GM13977 (cell line): ENCODE data around the gene ERC2.

Experiments
- DNase-seq: peaks from one replicate; pipeline ENCODE4 v3.0.0; 2012; ENCODE audit warnings: low spot score
- in situ Hi-C: fragments of 300-500 bp; cut with MboI; formaldehyde crosslinking; loops from one replicate; pipeline ENCODE4 v1.12.0; 2022; ENCODE audit warnings: low sequenced_read_pairs, low pct_unique_long_range_greater_than_20kb, mixed read lengths, inconsistent platforms; ENCODE audit not compliant: unreplicated experiment
- TF ChIP-seq, protein P1 (sequence below): IDR thresholded peaks from 2 replicates; pipeline ENCODE4 v1.5.1; 2012; ENCODE audit warnings: mild to moderate bottlenecking, control low read depth; ENCODE audit not compliant: insufficient read depth; ENCODE audit errors: extremely low read depth, missing control alignments

Gene ERC2

DNA sequence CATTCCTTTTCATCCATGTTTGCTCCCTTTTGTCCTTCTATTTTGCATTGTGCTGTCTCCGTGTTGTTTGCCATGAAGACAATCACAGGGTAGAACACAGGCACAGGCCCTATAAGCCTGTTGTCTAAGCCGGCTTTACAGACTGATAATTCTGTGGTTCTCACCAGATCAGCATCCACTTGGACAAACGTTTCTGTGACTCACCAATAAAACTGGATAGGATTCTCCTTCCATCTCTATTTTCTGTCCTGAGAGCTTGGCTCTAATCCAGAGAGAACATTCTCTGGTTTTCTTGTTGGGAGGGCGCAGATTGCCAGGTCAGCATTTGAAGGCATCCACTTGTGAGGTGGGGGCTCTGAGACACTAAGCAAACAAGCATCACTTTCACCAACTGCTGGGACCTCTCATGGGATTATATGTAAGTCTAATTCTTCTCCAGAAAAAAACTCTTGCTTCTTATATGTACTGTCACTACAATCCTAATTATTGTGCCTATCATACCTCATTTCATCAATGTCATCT lies 101.6 kb downstream of the ERC2 start:
- in situ Hi-C loops: no loop called here
- TF ChIP-seq, protein P1, sequence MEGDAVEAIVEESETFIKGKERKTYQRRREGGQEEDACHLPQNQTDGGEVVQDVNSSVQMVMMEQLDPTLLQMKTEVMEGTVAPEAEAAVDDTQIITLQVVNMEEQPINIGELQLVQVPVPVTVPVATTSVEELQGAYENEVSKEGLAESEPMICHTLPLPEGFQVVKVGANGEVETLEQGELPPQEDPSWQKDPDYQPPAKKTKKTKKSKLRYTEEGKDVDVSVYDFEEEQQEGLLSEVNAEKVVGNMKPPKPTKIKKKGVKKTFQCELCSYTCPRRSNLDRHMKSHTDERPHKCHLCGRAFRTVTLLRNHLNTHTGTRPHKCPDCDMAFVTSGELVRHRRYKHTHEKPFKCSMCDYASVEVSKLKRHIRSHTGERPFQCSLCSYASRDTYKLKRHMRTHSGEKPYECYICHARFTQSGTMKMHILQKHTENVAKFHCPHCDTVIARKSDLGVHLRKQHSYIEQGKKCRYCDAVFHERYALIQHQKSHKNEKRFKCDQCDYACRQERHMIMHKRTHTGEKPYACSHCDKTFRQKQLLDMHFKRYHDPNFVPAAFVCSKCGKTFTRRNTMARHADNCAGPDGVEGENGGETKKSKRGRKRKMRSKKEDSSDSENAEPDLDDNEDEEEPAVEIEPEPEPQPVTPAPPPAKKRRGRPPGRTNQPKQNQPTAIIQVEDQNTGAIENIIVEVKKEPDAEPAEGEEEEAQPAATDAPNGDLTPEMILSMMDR: no peak
- no peak for DNase-seq

GRCh38 chr3:56365905-56366640 lies 102.2 kb downstream of the ERC2 start:
- TF ChIP-seq, protein P1: no peak

GRCh38 chr3:56364665-56365064 lies 103.6 kb downstream of the ERC2 start:
- DNase-seq: no peak
- in situ Hi-C loops: no loop called here
- TF ChIP-seq, protein P1: no peak

More at GRCh38 chr3:56365905-56366640, 102.2 kb downstream of the ERC2 start:
- in situ Hi-C loops: no loop called here
- no peak for DNase-seq

- no peak for DNase-seq
- in situ Hi-C loops: no loop called here
- TF ChIP-seq, protein P1: no peak
Observed at GRCh38 chr3:56363720-56364119, 104.5 kb downstream of the ERC2 start.

DNA sequence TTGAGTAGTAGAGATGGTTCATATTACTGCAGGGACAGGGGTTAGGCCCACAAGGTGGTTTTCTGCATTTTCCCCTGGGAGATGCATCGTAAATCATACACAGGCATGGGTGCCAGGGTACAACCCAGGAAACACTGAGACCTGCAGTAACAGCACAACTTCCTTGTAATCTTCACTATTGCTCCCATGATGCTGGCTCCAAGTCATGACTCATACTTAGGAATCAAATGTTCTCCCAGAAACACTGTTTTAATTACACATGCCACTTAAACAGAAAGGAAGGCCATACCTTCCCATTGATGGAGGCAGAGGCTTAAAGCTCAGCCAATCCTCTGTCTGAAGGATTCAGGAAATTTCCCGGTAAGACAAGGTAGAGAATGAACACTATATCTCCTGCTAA lies 106.5 kb downstream of the ERC2 start:
- in situ Hi-C loops: no loop called here
- TF ChIP-seq, protein P1: no peak
- no peak for DNase-seq

DNA sequence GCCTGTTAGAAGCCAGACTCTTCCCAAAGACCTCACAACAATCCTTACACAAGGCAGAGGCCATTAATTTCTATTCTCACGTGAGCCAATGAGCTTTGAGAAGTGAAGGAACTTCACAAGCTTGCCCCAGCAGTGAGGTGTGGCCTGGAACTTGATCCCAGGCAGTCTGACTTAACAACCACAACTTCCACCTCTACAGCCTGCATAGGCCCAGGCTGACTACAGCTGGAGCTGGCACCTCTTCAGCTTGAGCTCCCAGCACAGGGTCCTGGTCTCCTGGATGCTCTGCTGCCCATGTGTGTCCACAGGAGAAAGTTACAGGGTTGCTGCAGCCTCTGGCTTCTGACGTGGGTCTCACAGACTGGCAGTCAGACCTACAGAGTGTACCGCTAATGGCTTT lies 111.0 kb downstream of the ERC2 start:
- TF ChIP-seq, protein P1: no peak
- in situ Hi-C loops: no loop called here

More for the DNA sequence above, 111.0 kb downstream of the ERC2 start:
- no peak for DNase-seq
